Stimulated activated CD8-positive, alpha-beta memory T cell treated with anti-CD3 and anti-CD28 coated beads, Interleukin-4, amount 100 ng/mL, for 4 hours (primary cell): ENCODE measurements around the gene ABCC6.
"Not testable (repeated sequence)": the region's sequence is repeated elsewhere in the genome, so short reads cannot be mapped to it uniquely, and the experiment has no call there.

Source experiments
- DNase-seq, 2 donors: peaks; one replicate each; pipeline ENCODE4 v3.0.0-alpha.2; 2020; ENCODE audit warnings: low read depth in 2 of 2, low spot score in 1 of 2

The ABCC6 gene

DNA sequence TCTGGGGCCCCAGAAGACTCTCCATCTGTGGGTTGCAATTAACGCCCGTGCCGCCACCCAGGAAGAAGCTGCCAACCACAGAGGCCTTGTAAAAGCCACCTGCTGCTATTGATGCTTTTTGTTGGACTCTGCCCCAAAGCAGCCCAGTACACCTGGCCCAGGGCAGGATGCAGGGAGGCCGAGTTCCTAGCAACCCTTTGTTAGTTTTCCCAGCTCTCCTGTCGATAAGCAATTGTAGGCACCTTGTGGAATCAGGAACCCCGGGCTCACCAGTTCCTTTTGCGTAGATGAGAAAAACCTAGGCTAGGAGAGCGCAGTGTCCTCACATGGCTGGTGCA, 103.3 kb downstream of the ABCC6 start:
- no peak for DNase-seq

DNA sequence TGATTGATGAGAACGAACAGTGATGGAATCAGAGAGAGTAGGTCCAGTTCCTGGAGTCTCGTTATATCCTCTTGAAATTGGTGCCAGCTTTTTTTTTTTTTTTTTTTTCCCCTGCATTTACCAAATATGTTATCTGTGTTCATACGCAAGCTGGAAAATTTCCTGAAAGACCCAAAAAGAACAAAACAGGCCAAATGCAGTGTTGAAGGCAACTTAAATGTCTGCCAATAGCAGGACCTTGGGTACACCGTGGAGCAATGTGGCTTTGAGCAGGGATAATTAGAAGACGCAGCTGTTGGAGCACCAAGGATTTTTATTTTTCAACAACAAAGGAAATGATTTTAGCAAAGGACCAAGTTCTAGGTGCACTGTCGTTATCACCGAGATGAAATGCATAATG, 105.0 kb downstream of the ABCC6 start:
- DNase-seq: no peak

DNA sequence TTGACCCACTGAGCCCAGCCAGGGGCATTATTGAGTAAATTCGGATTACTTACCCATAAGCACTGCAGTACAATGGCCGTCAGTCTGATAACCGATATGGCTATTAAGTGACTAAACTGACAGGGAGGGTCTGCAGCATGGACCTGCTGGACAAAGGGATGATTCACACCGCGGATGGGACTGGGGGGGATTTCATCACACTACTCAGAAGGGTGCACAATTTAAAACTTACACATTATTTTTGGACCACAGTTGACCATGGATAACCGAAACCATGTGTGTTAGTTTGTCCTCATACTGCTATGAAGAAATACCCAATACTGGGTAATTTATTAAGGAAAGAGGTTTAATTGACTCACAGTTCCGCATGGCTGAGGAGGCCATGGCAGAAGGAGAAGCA, 106.5 kb downstream of the ABCC6 start:
- no peak for DNase-seq

GRCh38 chr16:16113076-16113475, 110.2 kb downstream of the ABCC6 start:
- no peak for DNase-seq

DNA sequence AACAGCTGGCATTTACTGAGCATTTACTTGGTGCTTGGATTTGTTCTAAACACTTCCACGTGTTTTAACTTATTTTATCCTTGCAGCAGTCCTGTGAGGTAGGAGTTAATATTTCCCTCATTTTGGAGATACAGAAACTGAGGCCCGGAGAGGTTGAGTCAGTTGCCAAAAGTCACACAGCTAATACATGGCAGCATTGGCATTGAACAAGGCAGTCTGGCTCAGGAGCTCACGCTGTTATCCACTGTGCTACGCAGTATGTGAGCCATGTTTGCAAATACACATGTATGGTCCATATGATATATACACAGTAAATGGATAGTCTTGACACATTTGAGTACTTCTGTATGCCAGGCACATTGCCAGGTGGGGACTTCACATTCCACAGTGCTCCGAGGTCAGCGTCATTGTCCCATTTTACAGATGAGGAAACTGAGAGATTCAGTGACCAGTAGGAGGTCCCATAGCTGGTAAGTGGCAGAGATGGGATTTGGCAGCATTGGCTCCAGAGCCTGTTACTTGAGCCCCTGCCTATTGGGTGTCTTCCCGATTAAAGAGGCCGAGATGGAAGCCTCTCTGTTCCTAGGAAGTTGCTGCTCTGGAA, 110.7 kb downstream of the ABCC6 start:
- DNase-seq: no peak

GRCh38 chr16:16111639-16112038, 111.7 kb downstream of the ABCC6 start:
- DNase-seq: no peak

DNA sequence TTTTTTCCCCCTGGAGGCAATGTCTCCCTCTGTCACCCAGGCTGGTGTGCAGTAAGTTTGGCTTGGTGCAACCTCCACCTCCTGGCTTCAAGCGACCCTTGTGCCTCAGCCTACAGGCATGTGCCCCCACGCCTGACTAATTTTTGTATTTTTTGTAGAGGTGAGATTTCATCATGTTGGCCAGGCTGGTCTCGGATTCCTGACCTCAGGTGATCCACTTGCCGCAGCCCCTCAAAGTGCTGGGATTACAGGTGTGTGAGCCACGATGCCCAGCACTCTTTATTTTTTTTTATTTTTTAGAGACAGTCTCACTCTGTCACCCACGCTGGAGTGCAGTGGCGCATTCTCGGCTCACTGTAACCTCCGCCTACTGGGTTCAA, 113.2 kb downstream of the ABCC6 start:
- no peak for DNase-seq

DNA sequence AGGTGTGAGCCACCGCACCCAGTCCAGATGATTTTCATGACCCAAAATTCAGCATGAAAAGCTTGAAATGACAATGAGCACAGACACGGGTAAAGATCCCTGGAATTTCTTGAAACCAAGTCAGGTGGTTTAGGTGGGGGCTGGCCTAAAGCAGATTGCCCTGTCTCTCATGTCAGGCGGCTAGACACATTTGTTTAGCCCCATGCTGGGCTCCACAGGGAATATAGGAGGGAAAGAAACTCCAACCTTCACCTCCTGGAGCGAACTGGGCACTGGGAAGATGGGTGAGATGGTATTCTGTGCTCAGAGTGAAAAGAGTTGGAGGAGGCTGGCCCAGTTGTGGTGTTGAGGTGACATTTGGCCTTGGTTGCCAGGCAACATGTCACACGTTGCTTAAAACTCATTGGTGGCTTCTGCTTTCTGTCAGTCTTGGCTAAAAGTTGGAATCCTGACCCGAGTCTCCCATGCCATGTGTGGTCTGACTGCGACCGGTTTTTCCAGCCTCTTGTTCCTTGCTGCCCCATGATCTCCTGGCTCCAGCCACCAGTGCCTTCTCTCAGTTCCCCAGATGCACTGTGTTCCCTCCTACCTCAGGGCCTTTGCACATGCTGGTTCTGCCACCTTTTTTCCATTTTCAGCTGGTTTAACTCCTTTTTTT, 113.7 kb downstream of the ABCC6 start:
- DNase-seq: no peak

DNA sequence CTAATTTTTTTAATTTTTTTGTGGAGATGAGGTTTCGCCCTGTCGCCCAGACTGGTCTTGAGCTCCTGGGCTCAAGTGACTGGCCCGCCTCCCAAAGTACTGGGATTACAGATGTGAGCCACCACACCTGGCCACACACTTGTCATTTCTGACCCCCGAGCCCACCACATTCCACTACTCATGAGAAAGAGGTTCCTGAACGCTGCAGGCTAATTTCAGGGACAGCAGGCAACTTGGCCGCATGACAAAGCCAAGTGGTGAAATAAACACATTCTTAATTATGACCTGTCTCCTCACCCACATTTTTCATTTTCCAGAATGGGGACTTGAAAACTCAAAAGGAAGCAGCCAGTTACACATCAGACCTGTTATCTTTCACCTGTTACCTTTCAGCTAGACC, 114.5 kb downstream of the ABCC6 start:
- no peak for DNase-seq

DNA sequence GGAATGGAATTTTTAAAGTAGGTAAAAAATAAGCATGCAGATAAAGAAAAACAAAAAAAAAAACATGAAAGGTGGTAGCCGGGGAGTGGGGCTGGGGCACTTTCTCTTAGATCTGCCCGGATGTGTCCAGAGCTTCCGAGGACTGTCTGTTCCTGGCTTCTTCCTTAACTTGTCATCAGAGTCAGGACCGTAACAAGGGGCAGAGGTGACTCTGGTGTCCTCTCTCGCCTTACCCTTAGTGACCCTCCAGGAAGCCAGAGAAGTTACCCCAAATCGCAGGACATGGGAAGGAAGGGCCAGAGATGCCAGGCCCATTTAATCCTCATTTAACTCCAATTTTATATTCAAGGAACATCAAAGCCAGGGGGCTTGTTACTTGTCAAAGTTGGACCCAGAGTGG, 115.5 kb downstream of the ABCC6 start:
- DNase-seq: no peak

- no peak for DNase-seq
Observed at GRCh38 chr16:16106466-16106865, 116.8 kb downstream of the ABCC6 start.

DNA sequence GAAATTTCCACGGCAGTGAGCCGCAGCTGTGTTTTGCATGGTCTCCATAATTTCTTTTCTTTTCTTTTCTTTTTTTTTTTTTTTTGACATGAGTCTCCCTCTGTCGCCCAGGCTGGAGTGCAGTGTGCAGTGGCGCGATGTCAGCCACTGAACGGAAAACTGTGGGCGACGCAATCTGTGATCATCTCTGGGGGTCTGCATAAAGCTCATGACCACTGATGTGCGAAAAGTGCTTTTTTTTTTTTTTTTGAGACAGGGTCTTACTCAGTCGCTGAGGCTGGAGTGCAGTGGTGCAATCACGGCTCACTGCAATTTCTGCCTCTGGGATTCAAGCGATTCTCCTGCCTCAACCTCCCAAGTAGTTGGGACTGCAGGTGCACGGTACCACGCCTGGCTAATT, 117.6 kb downstream of the ABCC6 start:
- no peak for DNase-seq

DNA sequence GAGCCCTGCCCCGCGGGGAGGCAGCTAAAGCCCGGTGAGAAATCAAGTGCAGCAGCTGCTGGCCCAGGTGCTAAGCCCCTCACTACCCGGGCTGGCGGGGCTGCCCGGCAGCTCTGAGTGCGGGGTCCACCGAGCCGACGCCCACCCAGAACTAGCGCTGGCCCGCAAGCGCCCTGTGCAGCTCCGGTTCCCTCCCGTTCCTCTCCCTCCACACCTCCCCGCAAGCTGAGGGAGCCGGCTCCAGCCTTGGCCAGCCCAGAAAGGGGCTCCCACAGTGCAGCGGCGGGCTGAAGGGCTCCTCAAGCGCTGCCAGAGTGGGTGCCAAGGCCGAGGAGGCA, 118.5 kb downstream of the ABCC6 start:
- DNase-seq: not testable (repeated sequence)

DNA sequence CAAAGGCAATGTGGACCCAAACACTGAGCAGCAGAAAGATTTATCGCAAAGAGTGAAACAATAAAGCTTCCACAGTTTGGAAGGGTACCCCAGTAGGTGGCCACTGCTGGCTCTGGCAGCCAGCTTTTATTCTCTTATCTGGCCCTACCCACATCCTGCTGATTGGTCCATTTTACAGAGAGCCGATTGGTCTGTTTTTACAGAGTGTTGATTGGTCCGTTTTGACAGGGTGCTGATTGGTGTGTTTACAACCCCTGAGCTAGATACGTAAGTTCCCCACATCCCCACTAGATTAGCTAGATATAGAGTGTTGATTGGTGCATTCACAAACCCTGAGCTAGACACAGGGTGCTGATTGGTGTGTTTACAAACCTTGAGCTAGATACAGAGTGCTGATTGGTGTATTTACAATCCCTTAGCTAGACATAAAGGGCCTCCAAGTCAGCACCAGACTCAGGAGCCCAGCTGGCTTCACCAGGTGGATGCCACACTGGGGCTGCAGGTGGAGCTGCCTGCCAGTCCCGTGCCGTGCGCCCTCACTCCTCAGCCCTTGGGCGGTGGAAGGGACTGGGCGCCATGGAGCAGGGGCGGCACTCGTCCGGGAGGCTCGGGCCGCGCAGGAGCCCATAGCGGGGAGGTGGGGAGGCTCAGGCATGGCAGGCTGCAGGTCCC, 119.0 kb downstream of the ABCC6 start:
- DNase-seq: not testable (repeated sequence)

- no peak for DNase-seq
Observed at GRCh38 chr16:16102738-16103137, 120.6 kb downstream of the ABCC6 start.

DNA sequence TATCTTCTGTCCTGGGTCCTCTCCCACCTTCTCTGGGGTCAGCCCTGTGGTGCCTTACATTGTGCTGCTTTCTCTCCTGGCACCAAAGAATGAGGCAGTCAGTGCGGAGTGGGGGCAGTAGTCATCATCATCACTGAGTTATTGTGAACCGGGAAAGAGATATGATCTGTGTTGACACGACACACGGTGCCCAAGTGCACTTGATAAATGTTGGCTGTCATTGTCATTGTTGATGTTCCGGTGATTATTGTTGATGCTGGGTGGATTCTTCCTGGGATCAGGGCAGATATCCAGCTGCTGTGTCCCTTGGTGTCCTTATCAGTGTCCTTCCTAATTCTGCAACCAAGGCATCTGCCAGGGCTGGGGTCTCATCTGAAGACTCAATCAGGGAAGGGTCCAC, 121.7 kb downstream of the ABCC6 start:
- no peak for DNase-seq

- DNase-seq: no peak
Observed at GRCh38 chr16:16100631-16101030, 122.7 kb downstream of the ABCC6 start.

- no peak for DNase-seq
Observed at GRCh38 chr16:16099320-16099719, 124.0 kb downstream of the ABCC6 start.
